Activated B cell treated with CpG ODN at 0.5 μM for 24 hours (primary cell): ENCODE measurements around the gene ENO1. TPM values are rescaled to one million over a fixed set of nuclear protein-coding genes. Genes with fewer than 3 reads are reported as not detected.

Source experiments
- ATAC-seq: fragments of 200-7000 bp; cut with Tn5 transposase; one replicate; pipeline ENCODE4 v1.10.0; 2021; ENCODE audit warnings: low read depth, mild to moderate bottlenecking, moderate library complexity
- CTCF ChIA-PET: fragments of 350-600 bp; sonication (Branson Sonifier 250); formaldehyde crosslinking; loops from one replicate; lab custom pipeline; 2021; ENCODE audit warnings: antibody characterized with exemption; lab: Charles Lee
- POLR2A ChIA-PET: fragments of 350-600 bp; sonication (Branson Sonifier 250); formaldehyde crosslinking; loops from one replicate; lab custom pipeline; 2021; ENCODE audit warnings: antibody characterized with exemption; lab: Charles Lee
- DNase-seq: peaks from one replicate; pipeline ENCODE4 v3.0.0; 2022
- H3K27ac Mint-ChIP-seq: one replicate; pipeline ENCODE4 v1.8.0; 2020; ENCODE audit warnings: mixed read lengths
- H3K27me3 Mint-ChIP-seq: one replicate; pipeline ENCODE4 v1.8.0; 2021; ENCODE audit warnings: mixed read lengths
- H3K36me3 Mint-ChIP-seq: one replicate; pipeline ENCODE4 v1.8.0; 2021; ENCODE audit warnings: low read depth, mixed read lengths
- H3K4me1 Mint-ChIP-seq: one replicate; pipeline ENCODE4 v1.8.0; 2021; ENCODE audit warnings: mixed read lengths
- H3K4me3 Mint-ChIP-seq: one replicate; pipeline ENCODE4 v1.8.0; 2020; ENCODE audit warnings: mild to moderate bottlenecking, mixed read lengths
- H3K9me3 Mint-ChIP-seq: one replicate; pipeline ENCODE4 v1.8.0; 2020; ENCODE audit warnings: mixed read lengths
- CTCF ChIP-seq: fragments of 200-600 bp; IDR thresholded peaks from one replicate; pipeline ENCODE4 v1.8.0; 2022; ENCODE audit warnings: antibody characterized with exemption, mild to moderate bottlenecking
- intact Hi-C: fragments of 100-400 bp; cut with micrococcal nuclease; formaldehyde crosslinking; loops from one replicate; pipeline ENCODE4 v1.15.1; 2024
- total RNA-seq: library from RNA; stranded (reverse); gene quantifications from 2 replicates; pipeline ENCODE4 v1.2.3, GENCODE V29; 2022

ENO1 gene
- total RNA-seq, 1 donor from 2014 or later = 837 TPM

GRCh38 chr1:8910331-8910730, 31.8 kb upstream of the ENO1 start:
- Mint-ChIP-seq H3K4me1 (no peaks in the 10 kb centered on the region), H3K27ac (no peak overlapping the region), H3K9me3 (no peaks in the 10 kb centered on the region), H3K27me3 (peaks cover 9% of the 10 kb centered on the region), H3K4me3 (no peak overlapping the region), H3K36me3 (no peaks in the 10 kb centered on the region)
- CTCF ChIA-PET = no interaction called here
- POLR2A ChIA-PET = no interaction called here
- DNase-seq (no peak), ATAC-seq (no peak)
- no peak for TF ChIP-seq CTCF
- intact Hi-C loops = no loop called here

GRCh38 chr1:8908388-8909151, 30.1 kb upstream of the ENO1 start:
- peaks cover 6% of the 10 kb centered on the region for H3K27me3 Mint-ChIP-seq
- POLR2A ChIA-PET = no interaction called here

GRCh38 chr1:8905582-8906191, 27.2 kb upstream of the ENO1 start:
- peaks cover 5% of the 10 kb centered on the region for H3K27me3 Mint-ChIP-seq
- no peaks in the 10 kb centered on the region for H3K9me3 Mint-ChIP-seq
- no peak for DNase-seq
- ATAC-seq = no peak
- H3K4me3 Mint-ChIP-seq = no peak overlapping the region
- POLR2A ChIA-PET = no interaction called here
- H3K4me1 Mint-ChIP-seq = no peaks in the 10 kb centered on the region
- no peak for TF ChIP-seq CTCF
- CTCF ChIA-PET = no interaction called here
- intact Hi-C loops = no loop called here
- H3K27ac Mint-ChIP-seq = no peak overlapping the region
- no peaks in the 10 kb centered on the region for H3K36me3 Mint-ChIP-seq

More at GRCh38 chr1:8908388-8909151, 30.1 kb upstream of the ENO1 start:
- CTCF ChIA-PET = interaction anchor here (1.3 kb wide), 1 partner anchor 96 kb away, joined by 4 read pairs; no protein-coding TSS in a partner anchor
- intact Hi-C loops = no loop called here
- ATAC-seq (no peak), DNase-seq (no peak)
- Mint-ChIP-seq H3K36me3 (no peaks in the 10 kb centered on the region), H3K4me3 (no peak overlapping the region), H3K4me1 (no peaks in the 10 kb centered on the region), H3K9me3 (no peaks in the 10 kb centered on the region), H3K27ac (no peak overlapping the region)
- TF ChIP-seq CTCF = no peak

- Mint-ChIP-seq H3K27ac (no peak overlapping the region), H3K36me3 (no peaks in the 10 kb centered on the region), H3K4me1 (peaks cover 4% of the 10 kb centered on the region), H3K27me3 (no peaks in the 10 kb centered on the region), H3K4me3 (no peak overlapping the region), H3K9me3 (no peaks in the 10 kb centered on the region)
- POLR2A ChIA-PET = no interaction called here
- CTCF ChIA-PET = interaction anchor here (1.2 kb wide), 1 partner anchor 45 kb away, joined by 3 read pairs; no protein-coding TSS in a partner anchor
- intact Hi-C loops = no loop called here
- TF ChIP-seq CTCF = no peak
- no peak for ATAC-seq
- no peak for DNase-seq
These were observed 25.6 kb upstream of the ENO1 start for GRCh38 chr1:8903908-8904650.

GRCh38 chr1:8903410-8903809, 24.9 kb upstream of the ENO1 start:
- CTCF ChIA-PET = interaction anchor here (1.2 kb wide), 1 partner anchor 45 kb away, joined by 3 read pairs; no protein-coding TSS in a partner anchor
- no peak for DNase-seq

More at GRCh38 chr1:8903410-8903809, 24.9 kb upstream of the ENO1 start:
- TF ChIP-seq CTCF = no peak
- Mint-ChIP-seq H3K4me1 (peaks cover 4% of the 10 kb centered on the region), H3K9me3 (peaks cover 5% of the 10 kb centered on the region), H3K27me3 (no peaks in the 10 kb centered on the region), H3K36me3 (no peaks in the 10 kb centered on the region), H3K4me3 (no peak overlapping the region), H3K27ac (no peak overlapping the region)
- POLR2A ChIA-PET = no interaction called here
- intact Hi-C loops = no loop called here
- no peak for ATAC-seq
